Measurements from ENCODE around the gene FAS.

GRCh38 chr10:88984525-88984924, 6.1 kb upstream of the FAS start:
- no peak for TF ChIP-seq CTCF (IDR thresholded peaks at IDR 0.05; ENCODE audit: low read depth, low read length)
- no peak for TF ChIP-seq EZH2phosphoT487 (IDR thresholded peaks at IDR 0.05; ENCODE audit: low read depth)
